Heart right ventricle (tissue), 16 donors: ENCODE measurements around the gene SSX2IP. TPM values are rescaled to one million over a fixed set of nuclear protein-coding genes. Genes with fewer than 3 reads are reported as not detected.

Source experiments
- ATAC-seq, 8 donors: fragments of 200-7000 bp; cut with Tn5 transposase; one replicate each; pipeline ENCODE4 v1.9.1; 2020; ENCODE audit warnings: mild to moderate bottlenecking in 8 of 8, moderate library complexity in 8 of 8, moderate number of reproducible peaks in 1 of 8
- DNase-seq, 2 donors: peaks; one replicate each; pipeline ENCODE4 v3.0.0-alpha.2; 2020
- H3K27ac ChIP-seq, 10 donors: fragments of 200-600 bp; sonication (generic) in 2 of 10; one replicate each; pipeline versions ENCODE4 v1.5.0 to v1.8.0; 2020 to 2022; ENCODE audit warnings: mild to moderate bottlenecking in 3 of 10
- H3K27me3 ChIP-seq, 7 donors: fragments of 200-600 bp; one replicate each; pipeline ENCODE4 v1.8.0; 2021 to 2022; ENCODE audit warnings: mild to moderate bottlenecking in 2 of 7
- H3K36me3 ChIP-seq, 9 donors: fragments of 200-600 bp; sonication (generic) in 1 of 9; one replicate each; pipeline versions ENCODE4 v1.5.0 to v1.8.0; 2020 to 2022; ENCODE audit warnings: mild to moderate bottlenecking in 2 of 9
- H3K4me1 ChIP-seq, 9 donors: fragments of 200-600 bp; sonication (generic) in 1 of 9; one replicate each; pipeline versions ENCODE4 v1.5.0 to v1.8.0; 2020 to 2022; ENCODE audit warnings: mild to moderate bottlenecking in 4 of 9
- H3K4me3 ChIP-seq, 10 donors: fragments of 200-600 bp; sonication (generic) in 2 of 10; one replicate each; pipeline versions ENCODE4 v1.5.0 to v1.8.0; 2020 to 2022; ENCODE audit warnings: mild to moderate bottlenecking in 7 of 10, moderate library complexity in 2 of 10
- H3K9me3 ChIP-seq, 11 donors: fragments of 200-600 bp in 10 of 11; sonication (generic) in 2 of 11; one replicate each; pipeline versions ENCODE4 v1.5.0 to v1.8.0; 2013 to 2022; ENCODE audit warnings: mild to moderate bottlenecking in 2 of 11, control low read depth in 1 of 11, moderate library complexity in 1 of 11
- WGBS, 2 donors: extraction: QIAGEN DNeasy Blood & Tissue Kit; methylation state at CpG; one replicate each; pipeline ENCODE4 v1.1.7; 2013; ENCODE audit warnings: inconsistent platforms in 1 of 2; 5-methylcytosine and 5-hydroxymethylcytosine counted together
- intact Hi-C, 10 donors: fragments of 100-400 bp; cut with DNase I; formaldehyde crosslinking; loops; one replicate each; pipeline versions ENCODE4 v1.11.1 to v1.14.2; 2022
- polyA plus RNA-seq, 2 donors: library from polyadenylated mRNA; stranded (reverse); fragments of 200-250 nt; gene quantifications; one replicate each; pipeline ENCODE4 v1.2.3, GENCODE V29; 2013
- total RNA-seq, 10 donors: library from RNA; stranded (reverse); fragmentation: NEBNext Ultra II Directional in 3 of 10; extraction: Animal tissue kit (Norgen Biotek cat#: 25700) in 3 of 10; gene quantifications; one replicate each; pipeline versions ENCODE4 v1.2.1 to v1.2.4, GENCODE V29; 2021 to 2023
- TF ChIP-seq, protein P1 (sequence below), 9 donors: fragments of 200-600 bp; sonication (generic) in 2 of 9; IDR thresholded peaks; one replicate each; pipeline versions ENCODE4 v1.5.0 to v1.8.0; 2021 to 2022; ENCODE audit warnings: antibody characterized with exemption in 9 of 9, mild to moderate bottlenecking in 5 of 9, moderate library complexity in 1 of 9
- donor health status: Arrhythmogenic right ventricular cardiomyopathy.
- donor health status: ischemic (EF 13 %, LVEDD 7.1; RV severe dilation, severe dysfunction).
- donor health status: healthy with polysubstance abuse.
- donor health status: DM: no; HTN: yes; CAD: no.
- donor health status: DM: no; HTN: no; CAD: no.
- donor health status: ischemic (EF 25% LVEDD 6.9; RV normal size, moderate dysfunction).
- donor health status: ischemic (EF 25% LVEDD 5.7; RV mildly dilated, moderate dysfunction).
- donor health status: healthy.
- donor health status: DM: yes; HTN: yes; CAD: no.
- donor health status: Ischemic cardiomyopathy.
- donor health status: ischemic (EF 35%, LVEDD 5.7; RV mildly dilated, moderate dysfunction).
- donor health status: nonischemic (EF 11% LVEDD 7.7; RV severe dilation, severe dysfunction).
- donor health status: DM: yes; HTN: yes; CAD: no.
- donor health status: PGD.
- donor health status: ischemic (EF 29% LVEDD 5.4; RV normal size, mild dysfunction).
- donor health status: nonischemic (EF 23%, LVEDD 6.1; RV moderate dilation, normal function).

Gene SSX2IP
- total and polyA plus RNA-seq, 12 donors = 2.9 to 14.9 (median 11.0) TPM

DNA sequence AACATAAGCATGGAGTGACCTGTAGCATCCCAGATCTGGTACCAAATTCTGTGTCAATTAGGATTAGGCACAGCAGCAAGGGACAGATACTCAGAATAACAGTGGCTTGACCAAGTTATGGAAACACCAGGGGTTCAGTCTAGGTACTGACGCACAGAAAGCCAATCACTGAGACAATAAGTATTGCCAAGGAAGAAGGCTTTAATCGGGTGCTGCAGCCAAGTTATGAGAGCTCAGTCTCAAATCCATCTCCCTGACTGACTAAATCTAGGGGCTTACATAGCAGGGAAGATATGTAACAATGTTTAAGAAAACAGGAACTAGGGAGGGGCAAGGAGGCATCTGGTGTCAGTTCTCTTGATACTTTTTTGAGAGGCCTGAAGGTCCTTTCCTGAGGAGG lies 76.4 kb downstream of the SSX2IP start:
- H3K27ac ChIP-seq = no peak overlapping the region
- TF ChIP-seq, protein P1, sequence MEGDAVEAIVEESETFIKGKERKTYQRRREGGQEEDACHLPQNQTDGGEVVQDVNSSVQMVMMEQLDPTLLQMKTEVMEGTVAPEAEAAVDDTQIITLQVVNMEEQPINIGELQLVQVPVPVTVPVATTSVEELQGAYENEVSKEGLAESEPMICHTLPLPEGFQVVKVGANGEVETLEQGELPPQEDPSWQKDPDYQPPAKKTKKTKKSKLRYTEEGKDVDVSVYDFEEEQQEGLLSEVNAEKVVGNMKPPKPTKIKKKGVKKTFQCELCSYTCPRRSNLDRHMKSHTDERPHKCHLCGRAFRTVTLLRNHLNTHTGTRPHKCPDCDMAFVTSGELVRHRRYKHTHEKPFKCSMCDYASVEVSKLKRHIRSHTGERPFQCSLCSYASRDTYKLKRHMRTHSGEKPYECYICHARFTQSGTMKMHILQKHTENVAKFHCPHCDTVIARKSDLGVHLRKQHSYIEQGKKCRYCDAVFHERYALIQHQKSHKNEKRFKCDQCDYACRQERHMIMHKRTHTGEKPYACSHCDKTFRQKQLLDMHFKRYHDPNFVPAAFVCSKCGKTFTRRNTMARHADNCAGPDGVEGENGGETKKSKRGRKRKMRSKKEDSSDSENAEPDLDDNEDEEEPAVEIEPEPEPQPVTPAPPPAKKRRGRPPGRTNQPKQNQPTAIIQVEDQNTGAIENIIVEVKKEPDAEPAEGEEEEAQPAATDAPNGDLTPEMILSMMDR (IDR thresholded peaks at IDR 0.05) = no peak
- ATAC-seq (no peak), DNase-seq (no peak)
- no peaks in the 10 kb centered on the region for H3K36me3 ChIP-seq
- no peak overlapping the region for H3K4me3 ChIP-seq
- peaks cover 0 to 15% (median 0%) of the 10 kb centered on the region in 11 donors for H3K9me3 ChIP-seq
- intact Hi-C loops = loop anchor here in 1 of 10 donors (10.0 kb wide), 1 partner anchor 141 kb away; no protein-coding TSS in a partner anchor
- no peaks in the 10 kb centered on the region for H3K27me3 ChIP-seq
- peaks cover 0 to 6% (median 0%) of the 10 kb centered on the region in 9 donors for H3K4me1 ChIP-seq
- WGBS, 2 donors = 90% methylated on average over 2 of the region's 2 CpGs

DNA sequence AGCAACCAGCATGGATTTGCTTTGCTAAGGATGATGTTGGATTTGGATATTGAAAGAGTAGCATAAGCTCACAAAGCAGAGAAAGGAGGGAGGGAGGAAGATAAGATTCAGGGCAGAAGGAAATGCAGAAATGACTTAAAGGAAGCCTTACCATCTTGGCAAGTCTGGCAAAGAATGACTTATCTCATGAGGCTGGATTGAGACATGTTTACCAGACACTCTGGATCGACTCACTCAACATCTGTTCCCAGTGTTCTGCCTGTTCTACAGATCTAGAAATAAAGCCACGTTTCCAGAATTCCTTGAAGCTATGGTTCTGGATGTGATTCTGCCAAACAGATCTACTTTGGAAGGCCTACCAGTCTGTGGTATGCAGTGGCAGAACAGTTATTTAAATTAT lies 77.2 kb downstream of the SSX2IP start:
- Histone ChIP-seq H3K27me3 (no peaks in the 10 kb centered on the region), H3K4me1 (peaks cover 0 to 6% (median 0%) of the 10 kb centered on the region in 9 donors), H3K9me3 (peaks cover 0 to 15% (median 0%) of the 10 kb centered on the region in 11 donors), H3K4me3 (no peak overlapping the region), H3K27ac (no peak overlapping the region), H3K36me3 (no peaks in the 10 kb centered on the region)
- DNase-seq = no peak
- 67 to 75% methylated on average over 2 of the region's 2 CpGs for WGBS, 2 donors
- no peak for ATAC-seq
- intact Hi-C loops = loop anchor here in 1 of 10 donors (10.0 kb wide), 1 partner anchor 142 kb away; no protein-coding TSS in a partner anchor
- TF ChIP-seq, protein P1 (IDR thresholded peaks at IDR 0.05) = no peak

DNA sequence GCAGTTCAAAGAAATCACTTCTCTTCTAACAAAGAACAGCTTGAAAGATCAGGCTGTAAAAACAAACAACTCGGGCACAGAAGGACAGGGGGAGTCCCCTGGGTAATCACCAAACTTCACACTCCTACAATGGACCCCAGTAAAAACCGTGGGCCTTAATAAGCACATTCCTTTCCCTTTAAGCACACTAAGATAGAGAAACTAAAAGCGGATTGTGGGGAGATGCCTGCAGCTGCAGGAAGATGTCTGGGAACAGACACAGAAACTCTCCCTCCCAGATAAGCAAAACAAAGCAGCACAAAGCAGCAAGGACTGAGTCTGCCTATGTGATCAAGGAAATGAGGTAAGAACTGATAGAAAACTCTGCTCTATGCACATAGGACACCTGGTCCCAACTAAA lies 78.5 kb downstream of the SSX2IP start:
- DNase-seq = no peak
- Histone ChIP-seq H3K4me1 (peaks cover 0 to 6% (median 0%) of the 10 kb centered on the region in 9 donors), H3K4me3 (no peak overlapping the region), H3K27ac (no peak overlapping the region), H3K27me3 (no peaks in the 10 kb centered on the region), H3K36me3 (no peaks in the 10 kb centered on the region), H3K9me3 (peaks cover 0 to 15% (median 0%) of the 10 kb centered on the region in 11 donors)
- TF ChIP-seq, protein P1 (IDR thresholded peaks at IDR 0.05) = no peak
- ATAC-seq = peak in 4 of 8 donors; percentile 18 to 58 (median 46)
- intact Hi-C loops = loop anchor here in 1 of 10 donors (10.0 kb wide), 1 partner anchor 143 kb away; no protein-coding TSS in a partner anchor
- WGBS, 2 donors = 21 to 26% methylated on average over 3 of the region's 3 CpGs

DNA sequence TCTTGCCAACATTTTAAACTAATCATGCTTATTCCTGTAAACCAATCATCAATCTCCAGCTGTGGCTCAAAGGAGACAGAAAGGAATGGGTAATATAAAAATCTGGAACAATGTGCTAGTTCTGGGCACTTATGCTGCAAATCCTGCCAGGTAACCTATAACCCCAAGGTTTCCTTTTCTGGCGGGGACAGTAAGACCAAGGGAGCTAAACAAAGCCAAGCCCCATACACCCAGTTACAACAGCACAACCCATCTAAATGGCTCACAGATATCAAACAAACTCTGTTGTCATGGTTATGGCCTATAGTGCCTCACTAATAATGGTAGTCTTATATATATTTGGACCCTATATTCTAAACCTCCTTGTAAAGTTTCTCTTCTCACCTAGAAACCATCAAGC lies 79.2 kb downstream of the SSX2IP start:
- peaks cover 0 to 6% (median 0%) of the 10 kb centered on the region in 9 donors for H3K4me1 ChIP-seq
- H3K36me3 ChIP-seq = no peaks in the 10 kb centered on the region
- DNase-seq (no peak), ATAC-seq (no peak)
- peaks cover 0 to 21% (median 0%) of the 10 kb centered on the region in 11 donors for H3K9me3 ChIP-seq
- TF ChIP-seq, protein P1 (IDR thresholded peaks at IDR 0.05) = no peak
- H3K4me3 ChIP-seq = no peak overlapping the region
- 64 to 86% methylated on average over 1 of the region's 1 CpG for WGBS, 2 donors
- intact Hi-C loops = loop anchor here in 1 of 10 donors (10.0 kb wide), 1 partner anchor 144 kb away; no protein-coding TSS in a partner anchor
- no peaks in the 10 kb centered on the region for H3K27me3 ChIP-seq
- H3K27ac ChIP-seq = no peak overlapping the region
